Endothelial cell of umbilical vein (primary cell): ENCODE results near the gene IVD.

Source experiments
- CTCF ChIP-seq, 2 donors: IDR thresholded peaks; 1 replicate in 1 of 2; 2 replicates in 1 of 2; pipeline ENCODE4 v1.5.1; 2011; ENCODE audit warnings: low read length in 2 of 2, mild to moderate bottlenecking in 2 of 2, moderate library complexity in 2 of 2, control low read depth in 1 of 2, inconsistent platforms in 1 of 2, low read depth in 1 of 2; ENCODE audit not compliant: insufficient read depth in 1 of 2; ENCODE audit errors: extremely low read depth in 1 of 2
- EZH2 ChIP-seq: IDR thresholded peaks from 2 replicates; pipeline ENCODE4 v1.6.1; 2012; ENCODE audit warnings: borderline replicate concordance, low read depth, mild to moderate bottlenecking, moderate library complexity, low read length, inconsistent platforms; ENCODE audit not compliant: severe bottlenecking
- FOS ChIP-seq: IDR thresholded peaks from 2 replicates; pipeline ENCODE4 v1.6.1; 2011; ENCODE audit warnings: mild to moderate bottlenecking, low read length, moderate library complexity, borderline replicate concordance; ENCODE audit not compliant: insufficient read depth
- GATA2 ChIP-seq: IDR thresholded peaks from 2 replicates; pipeline ENCODE4 v1.7.0; 2011; ENCODE audit warnings: low read depth, mild to moderate bottlenecking, moderate library complexity, mixed read lengths, low read length; ENCODE audit not compliant: insufficient read length, insufficient read depth
- JUN ChIP-seq: IDR thresholded peaks from 2 replicates; pipeline ENCODE4 v1.6.1; 2011; ENCODE audit warnings: borderline replicate concordance, low read depth; ENCODE audit not compliant: insufficient read length, insufficient read depth
- MAX ChIP-seq: IDR thresholded peaks from 2 replicates; pipeline ENCODE4 v1.6.1; 2011; ENCODE audit not compliant: insufficient read depth, insufficient read length
- MYC ChIP-seq: IDR thresholded peaks from one replicate; pipeline ENCODE4 v1.6.1; 2011; ENCODE audit warnings: mild to moderate bottlenecking, low read depth, low read length
- POLR2A ChIP-seq: IDR thresholded peaks from 2 replicates; pipeline ENCODE4 v1.6.1; 2012; ENCODE audit warnings: low read depth, mild to moderate bottlenecking, control low read depth, low read length
- POLR2AphosphoS5 ChIP-seq: IDR thresholded peaks from 2 replicates; pipeline ENCODE4 v1.6.1; 2012; ENCODE audit warnings: low read depth, mild to moderate bottlenecking, control low read depth, low read length, moderate library complexity; ENCODE audit not compliant: insufficient read depth

GRCh38 chr15:40467261-40467615 is 61.6 kb downstream of the IVD start:
- no peak for TF ChIP-seq CTCF (IDR thresholded peaks at IDR 0.05; ENCODE audit: extremely low read depth in 1 of 2, insufficient read depth in 1 of 2, low read depth in 1 of 2, low read length in 2 of 2)
- no peak for TF ChIP-seq EZH2
- no peak for TF ChIP-seq POLR2A
- TF ChIP-seq POLR2AphosphoS5: no peak
- no peak for TF ChIP-seq FOS
- TF ChIP-seq MYC: no peak
- TF ChIP-seq GATA2: no peak
- TF ChIP-seq MAX: no peak
- no peak for TF ChIP-seq JUN
